Endometrial microvascular endothelial cells (primary cell): ENCODE results near the gene LSG1. TPM values are rescaled to one million over a fixed set of nuclear protein-coding genes. Genes with fewer than 3 reads are reported as not detected.
"Not testable (repeated sequence)": the region's sequence is repeated elsewhere in the genome, so short reads cannot be mapped to it uniquely, and the experiment has no call there.

Experiments used
- in situ Hi-C: cut with HindIII; loops from 2 replicates; pipeline ENCODE4 v1.10.0; 2017; ENCODE audit warnings: low sequenced_read_pairs, low pct_unique_long_range_greater_than_20kb; ENCODE audit errors: inconsistent ontology term
- total RNA-seq: library from RNA; depleted of rRNA; stranded (reverse); fragments of >200 nt; gene quantifications from one replicate; pipeline ENCODE4 v1.2.3, GENCODE V29; 2015; ENCODE audit errors: inconsistent ontology term

LSG1 gene
- total RNA-seq, 1 donor from 2014 or later: 58.9 TPM

GRCh38 chr3:194630681-194631080, 41.3 kb downstream of the LSG1 start:
- in situ Hi-C loops: not testable (repeated sequence)

- in situ Hi-C loops: no loop called here
Measured at GRCh38 chr3:194624956-194625355, 47.0 kb downstream of the LSG1 start.

DNA sequence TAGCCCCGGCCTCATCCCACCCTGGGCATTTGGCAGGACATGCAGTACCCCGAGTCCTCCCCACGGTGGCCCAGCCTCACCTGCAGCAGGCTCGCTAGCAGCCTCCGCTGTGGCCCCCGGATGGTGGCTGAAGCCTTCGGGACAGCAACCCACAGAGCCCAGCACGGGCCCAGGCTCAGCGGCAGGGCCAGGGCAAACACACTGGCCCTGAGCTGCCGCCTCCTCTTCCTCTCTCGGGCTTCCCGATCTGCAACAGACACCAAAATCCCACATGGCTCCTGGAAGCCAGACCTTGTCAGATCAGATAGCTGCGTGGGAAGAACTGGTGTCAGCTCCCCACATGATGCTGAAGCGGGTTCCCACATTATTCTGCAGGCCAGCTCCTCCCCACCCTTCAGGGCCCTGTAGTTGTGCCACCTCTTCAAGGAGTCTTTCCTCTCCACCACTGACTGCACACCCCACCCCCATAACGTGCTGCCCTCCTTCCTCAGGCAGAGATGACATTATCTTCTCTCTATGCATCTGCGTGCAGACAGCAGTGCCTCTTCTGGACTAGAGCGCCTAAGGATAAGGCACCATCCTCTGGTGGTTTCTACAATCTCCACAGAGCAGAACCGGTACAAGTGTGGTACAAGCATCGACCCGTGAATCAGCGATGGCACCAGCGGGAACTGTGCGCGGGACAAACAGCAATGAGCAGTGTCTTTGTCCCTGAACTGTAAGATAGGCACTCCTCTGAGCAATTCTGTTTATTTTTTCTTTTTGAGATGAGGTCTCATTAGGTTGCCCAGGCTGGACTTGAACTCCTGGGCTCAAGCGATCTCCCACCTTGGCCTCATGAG, 48.3 kb downstream of the LSG1 start:
- in situ Hi-C loops: no loop called here

DNA sequence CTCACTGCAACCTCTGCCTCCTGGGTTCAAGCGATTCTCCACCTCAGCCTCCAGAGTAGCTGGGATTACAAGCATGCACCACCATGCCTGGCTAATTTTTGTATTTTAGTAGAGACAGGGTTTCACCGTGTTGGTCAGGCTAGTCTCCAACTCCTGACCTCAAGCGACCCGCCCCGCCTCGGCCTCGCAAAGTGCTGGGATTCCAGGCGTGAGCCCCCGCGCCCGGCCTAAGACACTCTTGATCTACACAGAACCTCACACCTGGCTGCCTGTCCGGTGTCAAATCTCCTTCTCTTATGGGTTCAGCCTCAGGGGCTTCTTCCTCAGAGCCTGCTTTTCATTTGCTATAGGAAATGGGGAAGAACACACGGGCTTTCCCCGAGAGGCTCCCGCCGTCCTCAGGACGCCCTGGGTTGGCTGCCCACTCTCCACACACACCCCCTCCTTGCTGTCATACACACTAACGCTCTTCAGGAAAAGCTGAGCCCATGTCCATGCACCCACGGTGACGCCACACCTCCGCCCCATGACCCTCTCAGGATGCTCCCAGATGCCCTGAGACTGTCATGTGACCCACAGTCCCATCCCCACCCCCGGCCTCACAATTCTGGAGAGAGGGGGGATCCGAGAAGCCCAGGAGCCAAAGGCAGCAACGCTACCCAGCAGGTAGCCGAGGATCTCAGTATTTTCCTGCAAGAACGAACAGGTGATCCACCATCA, 49.2 kb downstream of the LSG1 start:
- in situ Hi-C loops: no loop called here

- in situ Hi-C loops: no loop called here
Measured at GRCh38 chr3:194621947-194622346, 50.0 kb downstream of the LSG1 start.

GRCh38 chr3:194620196-194620595, 51.8 kb downstream of the LSG1 start:
- in situ Hi-C loops: no loop called here

- in situ Hi-C loops: no loop called here
Measured at GRCh38 chr3:194619741-194620140, 52.2 kb downstream of the LSG1 start.

- in situ Hi-C loops: no loop called here
Measured at GRCh38 chr3:194618858-194619608, 53.0 kb downstream of the LSG1 start.

DNA sequence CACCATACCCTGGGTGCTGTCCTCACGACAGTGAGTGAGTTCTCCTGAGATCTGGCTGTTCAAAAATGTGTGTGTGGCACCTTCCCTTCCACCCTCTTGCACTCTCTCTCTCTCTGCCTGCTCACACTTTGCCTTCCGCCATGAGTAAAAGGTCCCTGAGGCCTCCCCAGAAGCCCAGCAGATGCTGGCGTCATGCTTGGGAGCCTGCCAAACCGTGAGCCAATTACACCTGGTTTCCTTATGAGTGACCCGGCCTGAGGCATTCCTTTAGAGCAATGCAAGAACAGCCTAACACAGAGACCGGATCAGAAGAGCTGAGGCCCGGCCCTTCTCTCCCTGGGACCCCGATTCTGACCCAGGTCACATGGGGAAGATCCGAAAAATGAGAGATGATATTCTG, 54.2 kb downstream of the LSG1 start:
- in situ Hi-C loops: no loop called here

DNA sequence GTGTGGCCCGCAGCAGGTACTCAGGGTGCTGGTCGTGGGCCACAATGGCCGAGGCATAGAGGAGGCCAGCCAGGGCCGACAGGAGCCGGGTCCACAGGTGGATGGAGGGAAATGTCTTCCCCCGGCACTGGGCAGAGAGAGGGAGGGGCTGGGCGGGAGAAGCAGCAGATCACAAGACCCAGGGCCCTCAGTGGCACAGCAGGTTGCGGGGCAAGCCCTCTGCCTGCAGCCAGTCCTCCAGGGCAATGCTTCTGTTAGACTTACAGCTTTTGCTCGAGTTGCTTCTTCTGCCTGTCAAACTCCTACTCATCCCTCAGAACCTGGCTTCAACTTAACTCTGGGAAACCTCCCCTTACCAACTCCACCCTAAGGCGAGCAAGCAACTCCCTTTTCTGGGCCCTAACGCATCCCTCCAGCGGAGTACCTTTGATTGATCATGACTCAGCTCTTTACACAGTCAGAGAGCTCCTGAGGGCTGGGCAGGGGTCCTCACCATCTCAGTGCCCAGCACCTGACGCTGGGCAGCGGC, 54.8 kb downstream of the LSG1 start:
- in situ Hi-C loops: no loop called here

DNA sequence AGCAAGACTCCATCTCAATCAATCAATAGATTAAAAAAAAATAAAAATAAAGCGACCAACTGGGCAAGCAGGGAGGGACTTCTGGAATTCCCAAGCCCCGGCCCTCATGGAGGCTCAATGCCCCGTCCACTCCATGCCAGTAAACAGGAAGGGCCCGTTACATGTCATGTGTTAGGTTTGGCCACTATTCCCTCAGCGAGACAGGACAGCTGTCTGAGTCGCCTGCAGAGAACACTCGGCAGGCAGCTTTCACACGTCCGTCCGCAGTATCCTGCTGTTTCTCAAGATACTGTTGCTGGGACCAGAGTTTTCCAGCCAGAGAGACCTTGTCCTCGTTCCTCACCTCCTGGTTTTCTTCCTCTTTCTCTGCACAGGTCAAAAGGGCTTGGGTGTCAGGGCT, 56.8 kb downstream of the LSG1 start:
- in situ Hi-C loops: no loop called here

- in situ Hi-C loops: no loop called here
Measured at GRCh38 chr3:194612221-194612620, 59.8 kb downstream of the LSG1 start.

- in situ Hi-C loops: no loop called here
Measured at GRCh38 chr3:194610689-194611088, 61.3 kb downstream of the LSG1 start.

DNA sequence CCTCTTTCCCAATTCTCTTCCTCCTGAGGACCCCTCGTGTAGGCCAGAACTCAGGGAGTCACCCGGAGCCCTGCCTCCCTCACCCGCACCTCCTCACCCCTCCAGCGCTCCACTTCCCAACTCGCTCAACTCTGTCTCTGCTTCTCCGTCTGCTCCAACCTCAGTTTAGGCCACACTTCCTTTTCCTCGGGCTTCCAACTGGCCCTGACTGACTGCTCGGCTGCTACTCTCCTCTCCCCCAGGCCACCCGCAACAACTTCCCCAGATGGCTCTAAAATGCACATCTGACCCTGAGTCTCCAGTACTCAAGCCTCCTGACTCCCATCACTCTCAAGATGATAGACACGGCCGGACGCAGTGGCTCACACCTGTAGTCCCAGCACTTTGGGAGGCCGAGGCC, 62.4 kb downstream of the LSG1 start:
- in situ Hi-C loops: no loop called here

GRCh38 chr3:194608981-194609380, 63.0 kb downstream of the LSG1 start:
- in situ Hi-C loops: no loop called here

DNA sequence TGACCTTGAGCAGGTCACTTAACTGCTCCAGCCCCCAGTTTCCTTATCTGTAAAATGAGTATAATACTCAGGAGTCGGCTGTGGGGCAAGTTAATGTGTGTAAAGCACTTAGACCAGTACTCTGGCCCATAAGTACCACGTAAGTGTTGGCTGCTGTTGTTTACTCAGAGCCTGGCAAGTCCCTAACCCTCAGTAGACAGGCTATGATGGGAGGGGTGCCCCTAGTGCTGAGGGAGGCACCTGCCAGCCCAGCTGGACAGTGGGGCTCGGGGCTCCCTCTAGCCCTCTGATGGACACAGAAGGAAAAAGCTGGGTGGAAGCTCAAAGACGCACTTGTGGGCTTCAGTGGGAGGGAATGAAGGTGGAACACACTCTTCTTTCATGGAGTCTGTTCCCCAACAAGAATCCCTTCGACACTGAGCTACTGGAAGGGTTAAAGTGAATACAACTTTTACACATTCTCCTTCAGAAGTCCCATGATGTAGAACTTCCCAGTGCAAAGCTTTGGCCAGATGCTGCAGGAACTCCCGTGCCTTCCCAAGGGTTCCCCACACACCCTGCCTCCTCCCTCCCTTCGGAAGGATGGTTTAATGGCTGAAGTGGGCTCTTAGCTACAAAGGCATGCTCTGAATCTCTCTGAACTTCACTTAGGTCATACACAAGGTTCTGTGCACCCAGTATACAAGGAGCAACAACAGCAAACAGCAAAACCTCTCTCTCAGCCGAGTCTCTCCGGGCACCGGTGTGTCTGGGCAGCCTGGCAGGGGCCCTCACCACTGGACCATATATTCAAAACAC, 64.2 kb downstream of the LSG1 start:
- in situ Hi-C loops: no loop called here

DNA sequence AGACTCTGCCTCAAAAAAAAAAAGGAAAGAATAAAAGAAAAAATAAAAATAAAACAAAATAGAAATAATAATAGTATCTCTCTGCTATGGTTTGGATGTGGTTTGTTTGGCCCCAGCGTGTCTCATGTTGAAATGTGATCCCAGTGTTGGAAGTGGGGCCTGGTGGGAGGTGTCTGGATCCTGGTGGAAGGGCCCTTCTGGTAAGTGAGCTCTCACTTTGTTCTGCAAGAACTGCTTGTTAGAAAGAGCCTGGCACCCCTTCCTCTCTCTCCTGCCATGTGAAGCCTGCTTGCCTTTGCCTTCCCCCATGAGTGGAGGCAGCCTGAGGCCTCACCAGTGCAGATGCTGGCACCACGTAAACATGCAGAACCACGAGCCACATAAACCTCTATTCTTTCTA, 65.0 kb downstream of the LSG1 start:
- in situ Hi-C loops: no loop called here

GRCh38 chr3:194606163-194606562, 65.8 kb downstream of the LSG1 start:
- in situ Hi-C loops: no loop called here

DNA sequence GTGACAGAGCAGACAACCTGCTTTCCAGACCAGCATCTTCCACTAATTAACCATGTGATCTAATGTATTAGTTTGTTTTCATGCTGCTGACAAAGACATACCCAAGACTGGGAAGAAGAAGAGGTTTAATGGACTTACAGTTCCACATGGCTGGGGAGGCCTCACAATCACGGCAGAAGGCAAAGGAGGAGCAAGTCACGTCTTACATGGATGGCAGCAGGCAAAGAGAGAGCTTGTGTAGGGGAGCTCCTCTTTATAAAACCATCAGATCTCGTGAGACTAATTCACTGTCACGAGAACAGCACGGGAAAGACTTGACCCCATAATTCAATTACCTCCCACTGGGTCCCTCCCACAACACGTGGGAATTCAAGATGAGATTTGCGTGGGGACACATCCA, 66.7 kb downstream of the LSG1 start:
- in situ Hi-C loops: not testable (repeated sequence)
